HG03175 (cell line): ENCODE measurements around the gene CHRM3.
"Not testable (repeated sequence)": the region's sequence is repeated elsewhere in the genome, so short reads cannot be mapped to it uniquely, and the experiment has no call there.

Experiments used
- ATAC-seq: cut with Tn5 transposase; IDR thresholded peaks from one replicate; pipeline ENCODE4 v1.9.1; 2021; ENCODE audit warnings: mild to moderate bottlenecking, moderate library complexity; ENCODE audit not compliant: unreplicated experiment

Gene CHRM3

GRCh38 chr1:239386453-239387303, at the start of gene CHRM3:
CHRM3 (plus strand) TSS chr1:239386568; CDS start chr1:239907452, 520,884 bp downstream.
- no peak for ATAC-seq

GRCh38 chr1:239337799-239338430, 48.5 kb upstream of the CHRM3 start:
- no peak for ATAC-seq

GRCh38 chr1:239347776-239348175, 38.6 kb upstream of the CHRM3 start:
- ATAC-seq: no peak

DNA sequence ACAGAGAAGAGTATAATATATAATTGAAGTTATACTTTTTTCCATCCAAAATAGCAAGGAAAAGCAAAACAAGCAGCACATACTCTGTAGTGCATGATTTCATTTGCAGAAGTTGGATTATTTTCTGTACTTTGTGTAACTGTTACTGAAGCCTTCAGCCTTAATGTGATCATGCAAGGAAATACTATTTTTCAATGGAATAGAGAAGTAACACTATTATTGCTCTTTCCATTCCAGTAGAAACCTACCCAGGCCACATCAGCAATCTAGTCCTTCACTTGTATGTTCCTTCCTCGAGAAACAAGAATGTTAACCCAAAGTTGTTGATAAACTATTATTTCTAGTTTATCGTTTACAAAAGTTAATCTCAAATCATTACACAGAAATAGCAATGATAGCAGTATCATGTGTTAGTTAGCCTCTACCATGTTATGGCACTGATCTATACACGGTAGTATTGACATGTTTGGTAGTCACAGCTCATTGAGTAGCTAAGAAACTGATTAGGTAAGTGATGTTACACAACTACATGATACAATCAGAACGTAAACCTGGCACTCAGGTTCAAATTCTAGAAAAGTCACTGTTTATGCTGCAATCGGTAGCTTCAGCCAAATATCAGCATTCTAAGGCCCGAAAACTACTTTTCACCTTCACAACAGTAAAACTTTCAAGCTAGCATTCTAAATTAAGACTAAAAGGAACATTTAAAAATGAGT, 37.6 kb upstream of the CHRM3 start:
- no peak for ATAC-seq

GRCh38 chr1:239349699-239350098, 36.7 kb upstream of the CHRM3 start:
- no peak for ATAC-seq

- no peak for ATAC-seq
These were observed 32.8 kb upstream of the CHRM3 start for GRCh38 chr1:239353536-239353935.

- no peak for ATAC-seq
These were observed 32.1 kb upstream of the CHRM3 start for GRCh38 chr1:239354231-239354630.

- no peak for ATAC-seq
These were observed 28.5 kb upstream of the CHRM3 start for GRCh38 chr1:239357867-239358266.

GRCh38 chr1:239361403-239361802, 25.0 kb upstream of the CHRM3 start:
- ATAC-seq: no peak

DNA sequence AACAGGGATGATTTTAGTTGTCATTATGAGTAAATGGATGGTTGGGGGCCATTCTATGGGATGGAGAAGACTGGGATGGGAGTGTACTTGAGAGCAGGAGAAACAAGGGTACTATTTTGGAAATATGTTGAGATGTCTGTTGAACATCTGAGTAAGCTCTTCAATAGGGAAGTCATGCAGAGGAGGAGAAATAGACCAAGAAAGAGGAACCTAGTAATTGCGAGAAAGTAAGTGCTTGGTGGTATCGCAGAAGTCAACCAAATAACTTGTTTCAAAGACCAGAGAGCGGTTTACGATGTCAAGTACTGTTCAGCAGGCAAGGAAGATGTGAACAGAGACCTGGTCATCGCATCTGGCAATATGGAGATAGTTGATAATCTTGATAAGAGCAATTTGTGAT, 22.4 kb upstream of the CHRM3 start:
- ATAC-seq: no peak

DNA sequence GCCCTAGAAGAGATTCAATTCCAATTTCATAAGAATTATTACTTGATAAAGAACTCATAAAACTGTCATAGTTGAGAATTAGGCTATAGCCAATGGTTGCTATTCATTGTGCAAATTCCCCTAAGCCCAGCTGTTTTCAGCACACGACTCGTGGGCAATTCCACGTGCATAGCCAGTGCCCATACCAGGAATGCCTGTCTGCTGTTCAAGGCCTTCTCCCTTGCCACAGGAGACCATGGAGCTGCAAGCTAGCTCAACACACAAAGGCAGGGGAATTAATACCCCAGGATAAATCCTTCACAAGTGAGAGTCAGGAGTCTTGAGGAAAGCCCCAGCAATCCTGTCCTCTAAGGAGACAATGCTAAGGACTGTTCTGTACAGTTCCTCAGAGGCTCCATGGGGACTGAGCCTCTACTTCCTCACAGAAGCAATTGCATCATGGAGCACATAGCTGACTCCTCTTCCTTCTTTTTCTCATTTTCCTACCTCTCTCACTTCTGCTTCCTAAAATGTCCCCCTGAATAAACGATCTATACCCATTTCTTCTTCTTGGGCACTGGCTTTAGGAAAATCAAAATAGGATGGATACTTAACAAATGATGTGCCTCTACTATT, 19.1 kb upstream of the CHRM3 start:
- ATAC-seq: no peak

DNA sequence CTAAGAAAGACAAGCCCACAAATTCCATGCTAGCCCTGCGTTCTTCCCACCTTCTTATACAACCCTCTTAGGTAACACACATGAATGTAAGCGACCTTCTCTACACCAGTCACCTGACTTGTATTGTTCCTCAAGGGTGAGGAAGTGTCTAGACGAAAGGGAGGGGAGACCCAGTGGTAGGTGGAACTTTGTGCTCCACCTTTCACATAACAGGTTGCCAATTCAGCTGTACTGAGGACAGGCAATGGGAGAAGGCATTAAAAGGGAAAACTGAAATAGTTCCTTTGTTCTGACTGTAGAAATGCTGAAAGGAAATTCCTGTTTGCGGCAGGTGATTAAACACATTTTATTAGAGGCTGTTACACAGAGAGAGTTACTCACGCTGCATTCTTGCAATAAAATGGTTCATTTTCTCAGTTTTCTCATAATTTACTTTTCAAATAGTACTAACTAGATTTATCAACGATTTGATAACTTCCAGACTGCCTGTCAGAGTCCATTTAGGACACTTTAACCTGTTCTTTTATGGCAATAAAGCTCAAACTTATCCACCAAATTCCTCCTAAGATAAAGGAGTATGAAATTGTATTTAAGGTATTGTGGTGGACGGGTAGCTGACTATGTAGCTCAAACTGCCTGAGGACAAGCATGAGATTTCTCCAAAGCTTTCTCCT, 17.8 kb upstream of the CHRM3 start:
- ATAC-seq: no peak

DNA sequence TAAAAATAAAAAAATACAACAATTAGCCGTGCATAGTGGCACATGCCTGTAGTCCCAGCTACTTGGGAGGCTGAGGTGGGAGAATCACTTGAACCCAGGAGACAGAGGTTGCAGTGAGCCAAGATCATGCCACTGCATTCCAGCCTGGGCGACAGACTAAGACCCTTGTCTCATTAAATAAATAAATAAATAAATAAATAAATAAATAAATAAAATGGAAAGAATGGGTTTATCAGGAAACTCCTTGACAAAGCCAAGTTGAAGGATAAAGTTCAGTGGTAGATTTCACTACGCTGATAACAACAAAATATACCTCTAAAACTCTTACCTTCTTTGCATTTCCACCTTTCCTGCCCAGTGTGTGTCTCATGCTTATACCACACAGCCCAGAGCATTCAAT, 15.5 kb upstream of the CHRM3 start:
- ATAC-seq: not testable (repeated sequence)

- ATAC-seq: no peak
These were observed 3.7 kb upstream of the CHRM3 start for GRCh38 chr1:239382666-239383065.

GRCh38 chr1:239383714-239384113, 2.7 kb upstream of the CHRM3 start:
- ATAC-seq: no peak

DNA sequence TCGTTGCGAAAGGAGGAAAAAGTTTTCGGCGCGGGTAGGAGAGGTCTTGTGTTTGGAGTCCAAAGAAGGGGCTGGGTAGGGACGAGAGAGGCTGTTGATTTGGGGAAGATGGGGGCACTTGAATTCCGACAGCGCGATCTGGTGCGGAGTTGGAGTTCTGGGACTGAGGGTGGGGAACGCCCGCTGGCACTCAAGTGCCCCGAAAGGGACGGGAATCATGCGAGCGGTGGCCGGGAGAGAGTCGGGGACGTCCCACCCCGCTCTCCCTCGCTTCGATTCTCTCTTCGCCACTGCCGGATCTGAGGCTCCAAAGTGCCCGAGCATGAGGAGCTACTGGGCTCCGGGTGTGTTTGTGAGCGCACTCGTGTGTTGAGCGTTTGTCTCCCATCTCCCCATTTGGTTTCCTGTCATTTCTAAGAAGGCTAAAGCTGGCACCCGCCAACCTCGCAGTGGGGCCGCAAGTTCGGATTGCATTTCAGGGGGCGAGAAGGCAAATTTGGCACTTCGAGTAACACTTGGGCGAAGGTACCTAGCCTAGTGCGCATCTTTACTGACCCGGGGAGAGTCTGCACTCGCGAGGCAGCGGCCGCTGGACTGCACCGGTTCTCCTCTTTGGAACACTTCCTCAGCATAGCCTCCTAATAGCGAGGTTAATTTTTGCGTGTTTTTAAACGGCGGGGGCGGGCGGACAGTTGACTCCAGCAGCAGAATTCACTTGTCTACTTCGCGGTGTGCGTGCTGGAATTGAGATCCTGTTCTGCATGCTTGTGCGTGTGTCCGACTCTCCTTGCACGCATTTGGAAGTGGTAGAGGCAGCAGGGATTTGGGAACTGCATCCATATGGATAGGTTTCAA, 1.2 kb downstream of the CHRM3 start:
- no peak for ATAC-seq

DNA sequence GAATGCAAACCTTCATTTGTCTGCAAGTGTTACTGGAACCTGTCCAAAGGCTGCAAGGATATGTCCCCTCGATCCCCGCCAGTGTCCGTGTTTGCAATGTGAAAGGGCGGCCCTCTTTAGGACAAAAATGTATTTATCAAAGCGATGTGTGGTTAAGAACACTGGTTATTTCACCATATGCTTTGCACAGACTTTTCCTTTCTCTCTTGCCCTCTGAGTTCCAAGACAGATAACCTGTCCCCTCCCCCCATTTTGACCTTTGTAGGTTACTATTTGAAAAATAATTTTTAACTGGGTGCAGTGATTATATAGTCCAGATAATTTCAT, 1.8 kb downstream of the CHRM3 start:
- no peak for ATAC-seq

DNA sequence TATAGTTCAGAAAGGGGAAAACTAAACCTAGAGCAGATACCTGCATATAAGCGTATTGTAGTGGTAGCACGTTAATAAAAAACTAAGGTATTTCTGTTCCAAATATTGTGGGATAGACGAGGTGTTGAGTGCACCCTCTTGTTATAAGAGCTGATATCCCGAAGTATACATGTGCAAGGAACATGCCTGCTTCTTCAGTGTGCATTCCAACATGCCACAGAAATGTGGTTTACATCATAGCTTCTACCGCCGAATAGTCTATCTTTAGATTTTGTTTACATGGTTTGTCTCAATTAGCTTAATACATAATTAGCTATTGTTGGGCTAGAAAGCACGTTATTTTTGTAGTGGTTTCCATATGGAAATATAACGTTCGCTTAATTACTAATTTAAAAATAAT, 2.2 kb downstream of the CHRM3 start:
- no peak for ATAC-seq

DNA sequence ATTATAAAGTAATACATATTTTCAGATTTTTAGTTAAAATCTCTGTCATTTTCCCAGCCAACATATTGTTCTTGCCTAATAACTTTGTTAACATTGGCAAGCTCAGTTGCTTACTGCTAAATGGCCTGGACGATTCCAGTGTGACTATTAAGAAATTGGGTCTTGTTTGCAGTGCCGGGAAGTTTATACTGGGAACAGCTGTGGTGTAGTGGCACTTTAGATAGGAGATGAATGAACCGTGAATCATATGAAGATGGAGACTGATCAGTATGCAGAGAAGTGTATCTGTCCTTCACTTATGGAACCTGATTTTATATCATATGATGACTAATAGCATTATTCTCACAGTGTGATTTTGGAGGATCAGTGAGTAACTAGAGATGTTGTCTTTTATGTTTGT, 3.3 kb downstream of the CHRM3 start:
- no peak for ATAC-seq

- ATAC-seq: no peak
These were observed 5.9 kb downstream of the CHRM3 start for GRCh38 chr1:239392271-239392670.
